Fibroblast of skin of left quadriceps (primary cell): Measurements from ENCODE around the gene PLEKHJ1.

Experiments
- DNase-seq, 2 experiments: peaks; one replicate each; pipeline ENCODE4 v3.0.0-alpha.2; 2013; ENCODE audit warnings: low read depth in 2 of 2

The PLEKHJ1 gene

DNA sequence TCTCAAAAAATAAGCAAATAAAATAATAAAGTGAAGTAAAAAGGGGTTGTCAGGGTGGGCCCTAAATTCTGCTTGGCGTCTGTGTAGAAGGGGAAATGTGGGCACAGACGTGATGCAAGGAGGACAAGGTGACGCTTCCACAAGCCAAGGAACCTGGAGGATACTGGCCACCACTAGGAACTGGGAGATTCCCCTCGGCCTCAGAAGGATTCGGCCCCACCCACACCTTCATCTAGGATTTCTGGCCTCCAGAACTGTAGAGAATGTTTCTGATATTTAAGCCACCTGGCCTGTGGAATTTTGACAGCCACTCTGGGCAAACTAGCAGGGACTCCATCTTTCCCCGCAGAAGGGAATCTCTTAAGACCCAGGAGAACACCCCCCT lies 1.1 kb downstream of the PLEKHJ1 start:
- DNase-seq = no peak

GRCh38 chr19:2233601-2234280 lies 2.4 kb downstream of the PLEKHJ1 start:
- DNase-seq = no peak

- no peak for DNase-seq
Observed at GRCh38 chr19:2232286-2233151, 3.6 kb downstream of the PLEKHJ1 start.

DNA sequence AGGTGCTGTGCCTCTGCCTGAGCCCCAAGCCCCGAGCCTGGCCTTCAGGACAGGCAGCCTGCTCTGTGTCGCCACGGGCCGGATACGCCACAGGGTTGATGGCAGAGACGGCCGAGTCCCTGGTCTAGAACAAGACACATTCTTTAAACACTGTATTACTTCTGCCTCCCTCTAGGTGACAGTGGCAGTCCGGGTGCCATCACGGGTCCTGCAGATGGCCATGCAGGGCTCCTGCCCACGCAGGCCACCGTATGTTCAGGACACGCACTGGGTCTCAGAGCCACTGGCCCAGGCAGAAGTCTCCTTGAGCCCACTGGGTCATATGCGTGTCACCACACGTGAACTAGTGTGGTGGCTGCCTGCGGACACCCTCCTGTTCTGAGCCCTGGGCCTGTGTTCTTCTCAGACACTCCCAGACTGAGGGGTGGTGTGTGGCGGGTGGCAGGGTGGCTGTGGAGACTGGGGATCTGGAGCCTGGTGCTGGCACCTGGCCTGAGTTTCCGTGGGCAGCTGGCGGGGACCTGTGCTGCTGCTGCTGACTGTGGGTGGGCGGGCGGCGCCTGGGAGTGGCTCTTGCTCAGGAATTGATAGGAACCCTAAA lies 4.4 kb downstream of the PLEKHJ1 start:
- no peak for DNase-seq

DNA sequence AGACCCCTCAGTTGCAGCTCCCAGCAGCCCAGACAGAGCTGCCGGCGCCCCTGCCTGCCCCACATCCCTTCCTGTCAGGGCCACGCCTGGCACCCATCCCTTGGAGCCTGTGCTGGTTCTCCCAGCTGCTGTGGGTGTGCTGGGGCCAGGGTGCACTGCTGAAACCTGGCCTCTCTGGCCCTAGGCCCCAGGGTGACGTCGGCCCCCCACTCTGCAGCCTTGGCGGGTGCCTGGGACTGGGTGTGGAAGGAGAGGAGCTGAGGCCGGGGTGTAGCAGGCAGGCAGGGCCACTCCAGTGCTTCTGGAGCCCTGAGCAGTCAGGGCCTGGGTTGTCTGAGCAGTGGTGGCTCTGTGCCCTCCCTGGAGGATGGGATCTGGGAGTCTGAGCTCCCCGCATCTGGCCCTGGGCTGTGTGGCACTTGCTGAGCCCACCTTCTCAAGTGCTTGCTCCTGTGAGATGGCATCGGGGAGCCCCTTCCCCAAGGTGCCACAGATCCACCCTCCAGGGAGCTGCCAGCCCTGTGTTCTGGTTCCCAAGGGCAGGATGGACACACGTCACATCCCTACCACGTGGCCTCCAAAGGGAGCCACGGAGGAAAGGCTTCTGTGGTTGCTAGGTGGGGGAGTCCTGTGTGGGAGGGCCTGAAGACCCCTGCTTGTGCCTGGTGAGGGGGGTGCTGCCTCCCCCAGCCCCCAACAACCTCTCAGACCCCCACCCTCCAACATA lies 5.2 kb downstream of the PLEKHJ1 start:
- DNase-seq = no peak

GRCh38 chr19:2230033-2230531 lies 6.0 kb downstream of the PLEKHJ1 start:
- DNase-seq = no peak

- DNase-seq = no peak
Observed at GRCh38 chr19:2229103-2230032, 6.8 kb downstream of the PLEKHJ1 start.

GRCh38 chr19:2228157-2229030 lies 7.7 kb downstream of the PLEKHJ1 start:
- DNase-seq = no peak

GRCh38 chr19:2227415-2228156 lies 8.5 kb downstream of the PLEKHJ1 start:
- no peak for DNase-seq

GRCh38 chr19:2226840-2227360 lies 9.2 kb downstream of the PLEKHJ1 start:
- no peak for DNase-seq

- DNase-seq = no peak
Observed at GRCh38 chr19:2226051-2226839, 9.9 kb downstream of the PLEKHJ1 start.

- DNase-seq = no peak
Observed at GRCh38 chr19:2225415-2226050, 10.6 kb downstream of the PLEKHJ1 start.

DNA sequence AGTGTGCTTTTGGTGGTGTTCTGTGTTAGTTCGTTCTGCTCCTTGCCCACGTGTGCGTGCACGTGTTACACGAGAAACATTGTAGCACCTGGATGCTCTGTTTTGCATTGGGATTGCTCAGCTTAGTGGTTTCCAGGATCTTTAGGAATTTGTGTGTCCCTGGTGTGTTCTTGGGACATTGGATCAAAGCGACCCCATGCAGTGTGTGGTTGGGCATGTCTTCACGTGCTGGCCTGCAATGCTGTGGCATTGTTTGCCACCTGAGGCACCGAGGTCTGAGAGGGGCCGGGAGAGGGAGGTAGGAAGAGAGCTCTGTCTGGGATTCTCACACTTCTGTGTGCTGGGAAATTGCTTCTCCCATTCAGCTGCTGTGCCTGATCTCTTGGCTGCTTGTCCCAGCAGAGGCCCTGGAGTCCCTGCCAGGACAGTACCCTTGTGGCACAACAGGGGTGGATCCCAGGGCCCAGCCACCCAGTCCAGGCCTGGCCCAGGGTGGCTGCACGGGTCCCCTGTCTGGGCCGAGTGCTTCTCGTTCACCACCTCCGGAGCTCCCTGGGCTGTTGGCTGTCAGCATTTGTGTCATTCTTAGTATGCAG lies 11.3 kb downstream of the PLEKHJ1 start:
- DNase-seq = no peak

- no peak for DNase-seq
Observed at GRCh38 chr19:2223959-2224358, 12.2 kb downstream of the PLEKHJ1 start.

- no peak for DNase-seq
Observed at GRCh38 chr19:2223391-2223790, 12.7 kb downstream of the PLEKHJ1 start.

DNA sequence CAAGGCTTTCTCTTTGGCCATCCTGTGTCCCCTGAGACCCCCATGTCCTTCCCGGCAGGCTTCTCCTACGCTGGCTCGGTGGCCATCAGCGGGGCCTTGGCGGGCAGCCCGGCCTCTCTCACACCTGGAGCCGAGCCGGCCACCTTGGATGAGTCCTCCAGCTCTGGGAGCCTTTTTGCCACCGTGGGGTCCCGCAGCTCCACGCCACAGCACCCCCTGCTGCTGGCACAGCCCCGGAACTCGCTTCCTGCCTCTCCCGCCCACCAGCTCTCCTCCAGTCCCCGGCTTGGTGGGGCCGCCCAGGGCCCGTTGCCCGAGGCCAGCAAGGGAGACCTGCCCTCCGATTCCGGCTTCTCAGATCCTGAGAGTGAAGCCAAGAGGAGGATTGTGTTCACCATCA lies 14.2 kb downstream of the PLEKHJ1 start:
- no peak for DNase-seq

DNA sequence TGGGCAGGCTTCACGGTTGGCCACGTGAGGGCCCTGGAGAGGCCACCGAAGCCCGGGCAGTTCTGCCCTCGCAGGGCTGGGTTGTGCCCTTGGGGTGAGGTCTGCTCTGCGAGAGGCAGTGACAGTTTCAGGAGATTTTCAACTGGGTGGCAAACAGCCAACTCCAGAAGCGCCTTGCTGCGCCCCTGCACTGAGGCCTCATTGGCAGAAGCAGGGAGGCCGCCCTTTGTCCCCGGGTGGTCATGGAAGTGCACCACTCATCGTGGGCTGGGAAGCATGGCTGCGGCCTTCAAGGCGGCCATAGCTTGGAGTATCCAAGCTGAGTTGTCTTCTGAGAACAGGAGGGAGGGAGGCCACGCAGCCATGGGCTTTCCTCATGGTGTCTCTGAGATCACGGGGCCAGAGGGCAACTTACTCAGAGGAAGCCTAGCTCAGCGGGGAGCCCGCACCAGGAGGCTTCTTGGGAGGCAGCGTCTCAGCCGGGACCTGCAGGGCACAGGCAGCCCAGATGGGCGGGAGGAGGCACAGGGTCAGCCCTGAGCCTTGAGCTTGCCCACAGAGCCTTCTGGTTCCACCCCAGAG lies 14.8 kb downstream of the PLEKHJ1 start:
- no peak for DNase-seq
